GM21381 (cell line): ENCODE measurements around the gene RBFOX1.

Experiments used
- ATAC-seq: cut with Tn5 transposase; IDR thresholded peaks from one replicate; pipeline ENCODE4 v1.9.1; 2021; ENCODE audit warnings: mild to moderate bottlenecking, moderate library complexity; ENCODE audit not compliant: unreplicated experiment

The RBFOX1 gene

GRCh38 chr16:7584561-7584960, 251.9 kb downstream of the RBFOX1 start:
- ATAC-seq, result no peak

- no peak for ATAC-seq
Measured at GRCh38 chr16:7585705-7586104, 253.1 kb downstream of the RBFOX1 start.

GRCh38 chr16:7590934-7591333, 258.3 kb downstream of the RBFOX1 start:
- ATAC-seq, result no peak

GRCh38 chr16:7596308-7596707, 263.7 kb downstream of the RBFOX1 start:
- ATAC-seq, result no peak

- ATAC-seq, result no peak
Measured at GRCh38 chr16:7597677-7598076, 265.0 kb downstream of the RBFOX1 start.

GRCh38 chr16:7601100-7601499, 268.5 kb downstream of the RBFOX1 start:
- no peak for ATAC-seq

GRCh38 chr16:7602291-7602950, 269.8 kb downstream of the RBFOX1 start:
- no peak for ATAC-seq

GRCh38 chr16:7605812-7606211, 273.2 kb downstream of the RBFOX1 start:
- ATAC-seq, result no peak

- ATAC-seq, result no peak
Measured at GRCh38 chr16:7612671-7613070, 280.0 kb downstream of the RBFOX1 start.

GRCh38 chr16:7613518-7613917, 280.9 kb downstream of the RBFOX1 start:
- no peak for ATAC-seq

- ATAC-seq, result no peak
Measured at GRCh38 chr16:7614021-7614795, 281.6 kb downstream of the RBFOX1 start.

GRCh38 chr16:7615565-7615964, 282.9 kb downstream of the RBFOX1 start:
- ATAC-seq, result no peak

- ATAC-seq, result no peak
Measured at GRCh38 chr16:7624871-7625766, 292.5 kb downstream of the RBFOX1 start.

- ATAC-seq, result no peak
Measured at GRCh38 chr16:7628981-7629380, 296.3 kb downstream of the RBFOX1 start.

- no peak for ATAC-seq
Measured at GRCh38 chr16:7629571-7629970, 296.9 kb downstream of the RBFOX1 start.

GRCh38 chr16:7637446-7637845, 304.8 kb downstream of the RBFOX1 start:
- no peak for ATAC-seq

GRCh38 chr16:7638306-7638705, 305.7 kb downstream of the RBFOX1 start:
- no peak for ATAC-seq

GRCh38 chr16:7640334-7640733, 307.7 kb downstream of the RBFOX1 start:
- ATAC-seq, result no peak

GRCh38 chr16:7644176-7644575, 311.5 kb downstream of the RBFOX1 start:
- ATAC-seq, result no peak

GRCh38 chr16:7644811-7645210, 312.2 kb downstream of the RBFOX1 start:
- ATAC-seq, result no peak

GRCh38 chr16:7646821-7647500, 314.3 kb downstream of the RBFOX1 start:
- ATAC-seq, result no peak
